HepG2 (cell line): ENCODE results near the gene ZNF717. TPM values are rescaled to one million over a fixed set of nuclear protein-coding genes. Genes with fewer than 3 reads are reported as not detected.
A peak's percentile ranks its signal among the peaks of the same experiment; 100 is the strongest.

Experiments used
- ATAC-seq: fragments of 200-7000 bp; cut with Tn5 transposase; 3 replicates; pipeline ENCODE4 v1.9.1; 2020; ENCODE audit warnings: mild to moderate bottlenecking, moderate library complexity
- BruUV-seq: library from RNA; stranded (reverse); fragments of 400-500 nt; replicated peaks from 2 replicates; lab custom pipeline; 2021; lab: Mats Ljungman, UMichigan
- CTCF ChIA-PET: fragments of 300-600 bp; formaldehyde crosslinking; extraction: SDS; loops from one replicate; lab custom pipeline; 2021; ENCODE audit warnings: low total read pairs, inconsistent platforms, low intra/inter-chr PET ratio; lab: Yijun Ruan, JAX
- POLR2A ChIA-PET: fragments of 350-600 bp; sonication (Branson Sonifier 250); formaldehyde crosslinking; loops from one replicate; lab custom pipeline; 2020; ENCODE audit warnings: antibody characterized with exemption, inconsistent platforms; lab: Yijun Ruan, JAX
- DNase-seq: peaks from one replicate; pipeline ENCODE4 v3.0.0-alpha.2; 2015; ENCODE audit warnings: low spot score
- FAIRE-seq: peaks from 3 replicates; lab custom pipeline; 2011; peaks lifted over from hg19 to GRCh38; lab: Jason Lieb, UNC
- H2AFZ ChIP-seq: one replicate; pipeline ENCODE4 v1.6.1; 2011; ENCODE audit warnings: low read length, inconsistent platforms
- H3K27ac ChIP-seq: fragments of 300-600 bp; 3 replicates; pipeline ENCODE4 v1.8.0; 2011; ENCODE audit warnings: mixed run types, mild to moderate bottlenecking, mixed read lengths, low read length, inconsistent platforms; ENCODE audit not compliant: insufficient read depth; ENCODE audit errors: extremely low read length
- H3K27me3 ChIP-seq, 2 experiments: fragments of 200-600 bp in 1 of 2; 2 replicates in 1 of 2; 3 replicates in 1 of 2; pipeline versions ENCODE4 v1.6.0 to v1.8.0; 2011; ENCODE audit warnings: low read length in 2 of 2, mild to moderate bottlenecking in 2 of 2, moderate library complexity in 2 of 2, inconsistent platforms in 1 of 2; ENCODE audit not compliant: insufficient read depth in 2 of 2, control insufficient read depth in 1 of 2
- H3K36me3 ChIP-seq, 2 experiments: fragments of 200-600 bp in 1 of 2; replicated peaks in 1 of 2; 2 replicates in 1 of 2; 3 replicates in 1 of 2; pipeline versions ENCODE4 v1.5.1 to v1.8.0; 2011; ENCODE audit warnings: low read length in 2 of 2, inconsistent platforms in 1 of 2; ENCODE audit not compliant: insufficient read depth in 2 of 2, control insufficient read depth in 1 of 2
- H3K4me1 ChIP-seq: 2 replicates; pipeline ENCODE4 v1.5.1; 2012; ENCODE audit warnings: low read length, inconsistent platforms; ENCODE audit not compliant: insufficient read depth
- H3K4me2 ChIP-seq: 2 replicates; pipeline ENCODE4 v1.6.0; 2011; ENCODE audit warnings: low read depth, low read length, inconsistent platforms
- H3K4me3 ChIP-seq, 3 experiments: fragments of 200-600 bp in 1 of 3; sonication (generic), shearing (Covaris generic) in 1 of 3; replicated peaks in 1 of 3; 2 replicates each; pipeline ENCODE4 v1.5.1; 2011 to 2016; ENCODE audit warnings: low read length in 3 of 3, inconsistent platforms in 2 of 3, low read depth in 2 of 3, mild to moderate bottlenecking in 2 of 3, control low read depth in 1 of 3, mixed read lengths in 1 of 3; ENCODE audit not compliant: insufficient read depth in 1 of 3
- H3K79me2 ChIP-seq: one replicate; pipeline ENCODE4 v1.6.1; 2011; ENCODE audit warnings: low read length, inconsistent platforms; ENCODE audit not compliant: insufficient read depth
- H3K9ac ChIP-seq: 2 replicates; pipeline ENCODE4 v1.6.0; 2011; ENCODE audit warnings: mild to moderate bottlenecking, low read depth, low read length, inconsistent platforms; ENCODE audit not compliant: insufficient read depth
- H3K9me3 ChIP-seq: 2 replicates; pipeline ENCODE4 v1.5.1; 2012; ENCODE audit warnings: mild to moderate bottlenecking, low read length
- H4K20me1 ChIP-seq: 2 replicates; pipeline ENCODE4 v1.6.0; 2011; ENCODE audit warnings: inconsistent platforms, mild to moderate bottlenecking, low read length, moderate library complexity; ENCODE audit not compliant: insufficient read depth
- SNAPC4 ChIP-seq: sonication (generic); formaldehyde crosslinking; IDR thresholded peaks from 2 replicates; pipeline ENCODE4 v1.4.0; 2020; ENCODE audit warnings: mild to moderate bottlenecking, missing genetic modification reagents
- ZNF274 ChIP-seq: sonication (generic); formaldehyde crosslinking; IDR thresholded peaks from 2 replicates; pipeline ENCODE4 v1.5.1; 2020; ENCODE audit warnings: mild to moderate bottlenecking, missing genetic modification reagents
- WGBS: methylation state at CpG from one replicate; pipeline ENCODE4 v1.1.6; 2017; ENCODE audit warnings: low lambda C conversion rate; 5-methylcytosine and 5-hydroxymethylcytosine counted together
- in situ Hi-C: cut with HindIII; loops from 2 replicates; pipeline ENCODE4 v1.10.0; 2017; ENCODE audit warnings: low pct_unique_long_range_greater_than_20kb; ENCODE audit not compliant: extremely low pct_ligation_motif_present
- intact Hi-C: fragments of 100-400 bp; cut with micrococcal nuclease; formaldehyde crosslinking; loops from one replicate; pipeline ENCODE4 v1.10.0; 2022; ENCODE audit not compliant: unreplicated experiment
- polyA plus RNA-seq, 8 experiments: library from polyadenylated mRNA; depleted of rRNA in 3 of 8; stranded (reverse) in 7 of 8; unstranded in 1 of 8; fragments of >200 nt; fragmentation: Illumina TruSeq in 4 of 8; extraction: Trizol in 4 of 8; gene quantifications; 2 replicates each; pipeline versions ENCODE4 v1.2.1 to v1.2.3, GENCODE V29; 2011 to 2016; ENCODE audit warnings: low read depth in 4 of 8, missing spikeins in 1 of 8, mixed read lengths in 1 of 8; ENCODE audit not compliant: insufficient read depth in 1 of 8
- total RNA-seq, 5 experiments: library from RNA; depleted of rRNA; stranded (reverse); fragments of >200 nt; fragmentation: Illumina TruSeq; extraction: Trizol; gene quantifications; 2 replicates each; pipeline ENCODE4 v1.2.3, GENCODE V29; 2016; ENCODE audit warnings: low read depth in 1 of 5

Gene ZNF717
- total and polyA plus RNA-seq, 2 of the 13 experiments (the other 11 are each of a cell fraction or from before 2014, with no cell fraction given) = not detected

- 62% methylated on average over 7 of the region's 7 CpGs for WGBS
- ATAC-seq = no peak
- BruUV-seq = no TSS peak
- H3K79me2 ChIP-seq = no peaks in the 10 kb centered on the region
- DNase-seq = no peak
- H3K9ac ChIP-seq = no peak overlapping the region
- no peaks in the 10 kb centered on the region for H4K20me1 ChIP-seq
- CTCF ChIA-PET = no interaction called here
- H2AFZ ChIP-seq = no peak overlapping the region
- no peak overlapping the region for H3K4me3 ChIP-seq
- no peaks in the 10 kb centered on the region for H3K27me3 ChIP-seq
- TF ChIP-seq ZNF274 (CRISPR knock-in tag) (peak; percentile 53; the same call in 1 of the 2 replicates), SNAPC4 (no peak)
- H3K27ac ChIP-seq = no peak overlapping the region
- FAIRE-seq = no peak
- no peaks in the 10 kb centered on the region for H3K36me3 ChIP-seq
- in situ Hi-C loops (no loop called here), intact Hi-C loops (no loop called here)
- POLR2A ChIA-PET = no interaction called here
- H3K4me2 ChIP-seq = no peak overlapping the region
- H3K4me1 ChIP-seq = no peaks in the 10 kb centered on the region
- H3K9me3 ChIP-seq = peaks cover 74% of the 10 kb centered on the region
These were observed 47.4 kb downstream of the ZNF717 start for GRCh38 chr3:75737831-75738493.
